Heart right ventricle (tissue), 16 donors: ENCODE data around the gene BTBD2. TPM values are rescaled to one million over a fixed set of nuclear protein-coding genes. Genes with fewer than 3 reads are reported as not detected.
A peak's percentile ranks its signal among the peaks of the same experiment; 100 is the strongest.

Experiments
- ATAC-seq, 8 donors: fragments of 200-7000 bp; cut with Tn5 transposase; one replicate each; pipeline ENCODE4 v1.9.1; 2020; ENCODE audit warnings: mild to moderate bottlenecking in 8 of 8, moderate library complexity in 8 of 8, moderate number of reproducible peaks in 1 of 8
- DNase-seq, 2 donors: peaks; one replicate each; pipeline ENCODE4 v3.0.0-alpha.2; 2020
- H3K27ac ChIP-seq, 10 donors: fragments of 200-600 bp; sonication (generic) in 2 of 10; one replicate each; pipeline versions ENCODE4 v1.5.0 to v1.8.0; 2020 to 2022; ENCODE audit warnings: mild to moderate bottlenecking in 3 of 10
- H3K27me3 ChIP-seq, 7 donors: fragments of 200-600 bp; one replicate each; pipeline ENCODE4 v1.8.0; 2021 to 2022; ENCODE audit warnings: mild to moderate bottlenecking in 2 of 7
- H3K36me3 ChIP-seq, 9 donors: fragments of 200-600 bp; sonication (generic) in 1 of 9; one replicate each; pipeline versions ENCODE4 v1.5.0 to v1.8.0; 2020 to 2022; ENCODE audit warnings: mild to moderate bottlenecking in 2 of 9
- H3K4me1 ChIP-seq, 9 donors: fragments of 200-600 bp; sonication (generic) in 1 of 9; one replicate each; pipeline versions ENCODE4 v1.5.0 to v1.8.0; 2020 to 2022; ENCODE audit warnings: mild to moderate bottlenecking in 4 of 9
- H3K4me3 ChIP-seq, 10 donors: fragments of 200-600 bp; sonication (generic) in 2 of 10; one replicate each; pipeline versions ENCODE4 v1.5.0 to v1.8.0; 2020 to 2022; ENCODE audit warnings: mild to moderate bottlenecking in 7 of 10, moderate library complexity in 2 of 10
- H3K9me3 ChIP-seq, 11 donors: fragments of 200-600 bp in 10 of 11; sonication (generic) in 2 of 11; one replicate each; pipeline versions ENCODE4 v1.5.0 to v1.8.0; 2013 to 2022; ENCODE audit warnings: mild to moderate bottlenecking in 2 of 11, control low read depth in 1 of 11, moderate library complexity in 1 of 11
- WGBS, 2 donors: extraction: QIAGEN DNeasy Blood & Tissue Kit; methylation state at CpG; one replicate each; pipeline ENCODE4 v1.1.7; 2013; ENCODE audit warnings: inconsistent platforms in 1 of 2; 5-methylcytosine and 5-hydroxymethylcytosine counted together
- intact Hi-C, 10 donors: fragments of 100-400 bp; cut with DNase I; formaldehyde crosslinking; loops; one replicate each; pipeline versions ENCODE4 v1.11.1 to v1.14.2; 2022
- polyA plus RNA-seq, 2 donors: library from polyadenylated mRNA; stranded (reverse); fragments of 200-250 nt; gene quantifications; one replicate each; pipeline ENCODE4 v1.2.3, GENCODE V29; 2013
- total RNA-seq, 10 donors: library from RNA; stranded (reverse); fragmentation: NEBNext Ultra II Directional in 3 of 10; extraction: Animal tissue kit (Norgen Biotek cat#: 25700) in 3 of 10; gene quantifications; one replicate each; pipeline versions ENCODE4 v1.2.1 to v1.2.4, GENCODE V29; 2021 to 2023
- TF ChIP-seq, protein P1 (sequence below), 9 donors: fragments of 200-600 bp; sonication (generic) in 2 of 9; IDR thresholded peaks; one replicate each; pipeline versions ENCODE4 v1.5.0 to v1.8.0; 2021 to 2022; ENCODE audit warnings: antibody characterized with exemption in 9 of 9, mild to moderate bottlenecking in 5 of 9, moderate library complexity in 1 of 9
- donor health status: Arrhythmogenic right ventricular cardiomyopathy.
- donor health status: ischemic (EF 13 %, LVEDD 7.1; RV severe dilation, severe dysfunction).
- donor health status: healthy with polysubstance abuse.
- donor health status: DM: no; HTN: yes; CAD: no.
- donor health status: DM: no; HTN: no; CAD: no.
- donor health status: ischemic (EF 25% LVEDD 6.9; RV normal size, moderate dysfunction).
- donor health status: ischemic (EF 25% LVEDD 5.7; RV mildly dilated, moderate dysfunction).
- donor health status: healthy.
- donor health status: DM: yes; HTN: yes; CAD: no.
- donor health status: Ischemic cardiomyopathy.
- donor health status: ischemic (EF 35%, LVEDD 5.7; RV mildly dilated, moderate dysfunction).
- donor health status: nonischemic (EF 11% LVEDD 7.7; RV severe dilation, severe dysfunction).
- donor health status: DM: yes; HTN: yes; CAD: no.
- donor health status: PGD.
- donor health status: ischemic (EF 29% LVEDD 5.4; RV normal size, mild dysfunction).
- donor health status: nonischemic (EF 23%, LVEDD 6.1; RV moderate dilation, normal function).

Gene BTBD2
- total and polyA plus RNA-seq, 12 donors, result 42.8 to 70.4 (median 55.8) TPM

DNA sequence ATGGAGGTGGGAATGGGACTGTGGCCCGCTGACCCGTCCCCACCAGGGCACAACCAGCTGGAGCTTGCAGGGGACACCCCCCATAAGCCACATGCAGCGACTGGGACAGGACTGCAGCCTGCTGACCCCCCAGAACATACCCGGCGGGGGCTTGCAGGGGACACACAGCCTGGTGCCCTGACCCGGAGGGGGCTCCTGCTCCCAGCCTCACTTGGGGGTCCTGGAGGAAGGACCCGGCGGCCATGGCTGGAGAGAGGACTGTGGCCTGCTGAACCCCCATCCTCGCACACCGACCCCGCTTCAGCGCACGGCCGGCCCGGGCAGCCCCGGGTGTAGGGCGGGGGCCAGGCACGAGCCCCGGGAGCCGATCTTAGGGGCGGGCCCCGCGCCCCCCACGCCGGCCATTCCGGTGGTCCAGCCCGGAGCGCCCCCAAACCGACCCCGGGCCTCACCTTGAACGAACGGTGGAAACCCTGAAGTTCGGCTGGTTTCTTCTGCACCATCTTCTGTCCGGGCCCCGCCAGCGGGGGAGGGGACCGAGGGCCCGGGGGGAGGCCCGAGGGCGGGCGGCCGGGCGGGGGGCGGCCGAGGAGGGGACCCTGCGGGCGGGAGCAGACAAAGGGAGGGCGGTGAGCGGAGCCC, 35.0 kb upstream of the BTBD2 start:
- Histone ChIP-seq H3K4me3 (peak overlapping the region; percentile 92 to 100 (median 98)), H3K9me3 (no peaks in the 10 kb centered on the region), H3K4me1 (peaks cover 57 to 87% (median 78%) of the 10 kb centered on the region in 9 donors), H3K27me3 (no peaks in the 10 kb centered on the region), H3K36me3 (peaks cover 0 to 30% (median 7%) of the 10 kb centered on the region in 9 donors), H3K27ac (peak overlapping the region; percentile 90 to 100 (median 96))
- intact Hi-C loops, result loop anchor here in 1 of 10 donors (5.0 kb wide), 1 partner anchor 33 kb away; the partner anchor contains the start of gene BTBD2
- DNase-seq (no peak), ATAC-seq (peak; percentile 0 to 3 (median 1))
- TF ChIP-seq, protein P1, sequence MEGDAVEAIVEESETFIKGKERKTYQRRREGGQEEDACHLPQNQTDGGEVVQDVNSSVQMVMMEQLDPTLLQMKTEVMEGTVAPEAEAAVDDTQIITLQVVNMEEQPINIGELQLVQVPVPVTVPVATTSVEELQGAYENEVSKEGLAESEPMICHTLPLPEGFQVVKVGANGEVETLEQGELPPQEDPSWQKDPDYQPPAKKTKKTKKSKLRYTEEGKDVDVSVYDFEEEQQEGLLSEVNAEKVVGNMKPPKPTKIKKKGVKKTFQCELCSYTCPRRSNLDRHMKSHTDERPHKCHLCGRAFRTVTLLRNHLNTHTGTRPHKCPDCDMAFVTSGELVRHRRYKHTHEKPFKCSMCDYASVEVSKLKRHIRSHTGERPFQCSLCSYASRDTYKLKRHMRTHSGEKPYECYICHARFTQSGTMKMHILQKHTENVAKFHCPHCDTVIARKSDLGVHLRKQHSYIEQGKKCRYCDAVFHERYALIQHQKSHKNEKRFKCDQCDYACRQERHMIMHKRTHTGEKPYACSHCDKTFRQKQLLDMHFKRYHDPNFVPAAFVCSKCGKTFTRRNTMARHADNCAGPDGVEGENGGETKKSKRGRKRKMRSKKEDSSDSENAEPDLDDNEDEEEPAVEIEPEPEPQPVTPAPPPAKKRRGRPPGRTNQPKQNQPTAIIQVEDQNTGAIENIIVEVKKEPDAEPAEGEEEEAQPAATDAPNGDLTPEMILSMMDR (IDR thresholded peaks at IDR 0.05), result no peak
- WGBS, 2 donors, result 0 to 1% methylated on average over 38 to 45 of the region's 49 CpGs

DNA sequence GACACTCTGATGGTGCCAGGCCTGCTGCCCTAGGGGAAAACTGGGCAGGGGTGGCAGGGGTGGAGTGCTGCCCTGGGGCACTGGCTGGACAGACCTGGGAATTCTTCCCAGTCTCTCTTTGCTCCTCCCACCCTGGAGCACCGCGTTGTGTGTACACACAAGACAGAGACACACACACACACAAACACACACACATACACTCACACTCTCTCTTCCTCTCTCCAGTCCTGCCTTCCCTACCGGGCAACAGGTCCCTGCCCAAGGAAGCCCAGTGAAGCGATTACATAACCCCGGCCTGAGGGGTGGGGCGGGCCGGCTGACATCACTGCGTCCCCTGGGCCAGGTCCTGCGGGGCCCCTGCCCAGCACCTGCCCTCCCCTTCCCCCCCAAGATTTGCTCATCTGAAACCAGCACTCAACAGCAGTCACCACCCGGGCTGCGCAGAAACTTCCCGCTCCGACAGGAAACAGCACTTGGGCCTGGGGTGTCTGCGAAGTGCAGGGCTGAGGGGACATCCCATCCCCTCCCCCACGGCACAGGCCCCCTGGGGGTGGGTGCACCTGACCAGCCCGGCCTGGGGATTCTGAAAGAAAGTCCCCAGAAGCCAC, 34.3 kb upstream of the BTBD2 start:
- peaks cover 62 to 87% (median 78%) of the 10 kb centered on the region in 9 donors for H3K4me1 ChIP-seq
- DNase-seq, result peak; percentile 76 to 81
- TF ChIP-seq, protein P1 (IDR thresholded peaks at IDR 0.05), result no peak
- intact Hi-C loops, result loop anchor here in 1 of 10 donors (5.0 kb wide), 1 partner anchor 33 kb away; the partner anchor contains the start of gene BTBD2
- ATAC-seq, result peak; percentile 45 to 78 (median 60)
- H3K9me3 ChIP-seq, result no peaks in the 10 kb centered on the region
- peaks cover 0 to 36% (median 7%) of the 10 kb centered on the region in 9 donors for H3K36me3 ChIP-seq
- H3K27ac ChIP-seq, result peak overlapping the region; percentile 90 to 100 (median 96)
- no peaks in the 10 kb centered on the region for H3K27me3 ChIP-seq
- WGBS, 2 donors, result 1% methylated on average over 16 of the region's 16 CpGs
- H3K4me3 ChIP-seq, result peak overlapping the region; percentile 92 to 100 (median 98)

DNA sequence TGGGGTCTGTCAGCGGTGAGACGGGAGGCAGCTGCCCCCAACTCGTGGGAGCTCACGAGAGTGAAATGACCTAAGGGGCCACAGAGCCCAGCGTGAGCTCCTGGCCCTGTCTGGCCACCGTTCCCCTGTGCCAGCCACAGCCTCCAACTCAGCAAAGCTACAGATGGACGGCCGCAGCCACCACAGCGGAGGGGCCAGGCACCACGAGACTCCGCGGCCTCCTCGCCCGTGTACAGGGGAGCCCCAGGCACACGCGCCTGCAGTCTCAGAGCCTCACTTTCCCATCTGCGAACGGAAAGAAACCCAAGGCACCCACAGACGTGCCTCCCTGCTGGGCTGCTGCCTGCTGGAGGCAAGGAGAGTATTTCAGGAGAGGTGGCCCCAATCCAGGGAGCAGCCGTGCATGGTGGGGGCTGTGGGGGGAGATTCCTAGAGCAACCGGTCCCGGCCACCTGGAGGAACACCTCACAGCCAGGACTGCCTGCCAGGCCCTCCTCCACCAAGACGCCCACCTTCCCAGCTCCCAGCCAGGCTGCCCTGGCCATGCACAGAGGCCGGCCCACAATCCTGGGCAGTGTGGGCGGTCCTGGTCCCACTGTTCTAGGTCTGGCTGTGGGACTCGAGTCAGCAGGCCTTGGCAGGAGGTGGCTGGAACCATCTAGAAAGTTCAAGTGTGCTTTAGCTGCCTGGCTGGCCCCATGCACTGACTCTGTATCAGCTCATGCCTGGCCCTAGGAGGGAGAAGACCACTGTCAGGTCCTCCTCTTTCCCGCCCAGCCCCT, 33.6 kb upstream of the BTBD2 start:
- H3K36me3 ChIP-seq, result peaks cover 0 to 43% (median 7%) of the 10 kb centered on the region in 9 donors
- DNase-seq (no peak), ATAC-seq (peak in 7 of 8 donors; percentile 3 to 28 (median 13))

More for the DNA sequence above, 33.6 kb upstream of the BTBD2 start:
- peak overlapping the region; percentile 90 to 100 (median 96) for H3K27ac ChIP-seq
- intact Hi-C loops, result no loop called here
- 51 to 53% methylated on average over 27 of the region's 27 CpGs for WGBS, 2 donors
- H3K4me1 ChIP-seq, result peaks cover 65 to 87% (median 78%) of the 10 kb centered on the region in 9 donors
- H3K27me3 ChIP-seq, result no peaks in the 10 kb centered on the region
- H3K9me3 ChIP-seq, result no peaks in the 10 kb centered on the region
- peak overlapping the region; percentile 92 to 100 (median 98) for H3K4me3 ChIP-seq
- TF ChIP-seq, protein P1 (IDR thresholded peaks at IDR 0.05), result no peak
